GM21447 (cell line): ENCODE measurements around the gene ITIH2.
"Not testable (repeated sequence)": the region's sequence is repeated elsewhere in the genome, so short reads cannot be mapped to it uniquely, and the experiment has no call there.

Source experiments
- ATAC-seq: cut with Tn5 transposase; IDR thresholded peaks from one replicate; pipeline ENCODE4 v1.9.1; 2021; ENCODE audit not compliant: unreplicated experiment

ITIH2 gene

GRCh38 chr10:7703140-7703539 lies at the start of gene ITIH2:
TSS of gene ITIH2 (plus strand) at chr10:7703316. CDS start at chr10:7703435, 119 bp downstream.
- no peak for ATAC-seq

GRCh38 chr10:7657079-7657478 lies 46.0 kb upstream of the ITIH2 start:
- ATAC-seq: not testable (repeated sequence)

GRCh38 chr10:7657552-7657951 lies 45.6 kb upstream of the ITIH2 start:
- no peak for ATAC-seq

- ATAC-seq: no peak
Observed at GRCh38 chr10:7659560-7659959, 43.6 kb upstream of the ITIH2 start.

GRCh38 chr10:7662522-7662921 lies 40.6 kb upstream of the ITIH2 start:
- no peak for ATAC-seq

- ATAC-seq: no peak
Observed at GRCh38 chr10:7664707-7665106, 38.4 kb upstream of the ITIH2 start.

GRCh38 chr10:7665767-7666166 lies 37.3 kb upstream of the ITIH2 start:
- no peak for ATAC-seq

GRCh38 chr10:7666253-7667023 lies 36.7 kb upstream of the ITIH2 start, which contains the start of gene ITIH5:
TSS of gene ITIH5 (minus strand) at chr10:7666966. CDS start at chr10:7666892, 74 bp downstream.
- ATAC-seq: no peak

- ATAC-seq: no peak
Observed at GRCh38 chr10:7667262-7668141, 35.6 kb upstream of the ITIH2 start.

GRCh38 chr10:7670157-7670556 lies 33.0 kb upstream of the ITIH2 start:
- ATAC-seq: no peak

GRCh38 chr10:7672341-7673134 lies 30.6 kb upstream of the ITIH2 start:
- no peak for ATAC-seq

GRCh38 chr10:7679256-7679655 lies 23.9 kb upstream of the ITIH2 start:
- ATAC-seq: no peak

- not testable (repeated sequence) for ATAC-seq
Observed at GRCh38 chr10:7680078-7680477, 23.0 kb upstream of the ITIH2 start.

GRCh38 chr10:7686351-7687171 lies 16.6 kb upstream of the ITIH2 start:
- no peak for ATAC-seq

- ATAC-seq: peak; percentile 98
Observed at GRCh38 chr10:7687228-7687907, 15.7 kb upstream of the ITIH2 start.

- no peak for ATAC-seq
Observed at GRCh38 chr10:7689591-7689990, 13.5 kb upstream of the ITIH2 start.

- not testable (repeated sequence) for ATAC-seq
Observed at GRCh38 chr10:7690885-7691597, 12.1 kb upstream of the ITIH2 start.

- not testable (repeated sequence) for ATAC-seq
Observed at GRCh38 chr10:7692368-7692767, 10.7 kb upstream of the ITIH2 start.

GRCh38 chr10:7693194-7693593 lies 9.9 kb upstream of the ITIH2 start:
- ATAC-seq: not testable (repeated sequence)
